Peyer's patch (tissue), 4 donors: Measurements from ENCODE around the gene COL6A5.

ENCODE experiments used
- CTCF ChIP-seq, 6 experiments: fragments of 450-650 bp in 4 of 6; fragments of 200-600 bp in 2 of 6; sonication (generic) in 1 of 6; IDR thresholded peaks; one replicate each; pipeline ENCODE4 v1.5.1; 2017 to 2019; ENCODE audit warnings: antibody characterized with exemption in 6 of 6, mild to moderate bottlenecking in 3 of 6, moderate library complexity in 1 of 6
- POLR2A ChIP-seq, 2 donors: fragments of 450-650 bp; IDR thresholded peaks; one replicate each; pipeline ENCODE4 v1.5.1; 2017; ENCODE audit warnings: antibody characterized with exemption in 2 of 2, mild to moderate bottlenecking in 2 of 2, moderate library complexity in 2 of 2

GRCh38 chr3:130517602-130518001 lies 172.1 kb downstream of the COL6A5 start:
- TF ChIP-seq CTCF (IDR thresholded peaks at IDR 0.05) (no peak), POLR2A (IDR thresholded peaks at IDR 0.05) (no peak)
